GM23338 (cell line): ENCODE results near the gene TANGO6.

Source experiments
- CREB1 ChIP-seq: fragments of 250-450 bp; sonication (Bioruptor Pico); IDR thresholded peaks from 2 replicates; pipeline ENCODE4 v1.5.0; 2020; ENCODE audit warnings: low read depth, mild to moderate bottlenecking, moderate library complexity
- CTCF ChIP-seq, 2 experiments: fragments of 200-600 bp in 1 of 2; sonication (generic) in 1 of 2; conservative IDR thresholded peaks; 2 replicates each; pipeline versions ENCODE4 v1.5.1 to v1.6.1; 2016 to 2017; ENCODE audit warnings: antibody characterized with exemption in 2 of 2, low read depth in 2 of 2, mild to moderate bottlenecking in 2 of 2, moderate library complexity in 1 of 2
- EZH2 ChIP-seq: fragments of 200-600 bp; sonication (generic); IDR thresholded peaks from one replicate; pipeline ENCODE4 v1.8.0; 2017; ENCODE audit warnings: antibody characterized with exemption, mild to moderate bottlenecking, low read depth; ENCODE audit not compliant: unreplicated experiment
- EZH2phosphoT487 ChIP-seq: fragments of 200-600 bp; sonication (generic); IDR thresholded peaks from one replicate; pipeline ENCODE4 v1.8.1; 2018; ENCODE audit warnings: antibody characterized with exemption; ENCODE audit not compliant: unreplicated experiment
- JUNB ChIP-seq: IDR thresholded peaks from one replicate; pipeline ENCODE4 v1.6.1; 2016; ENCODE audit warnings: antibody characterized with exemption; ENCODE audit not compliant: unreplicated experiment
- POLR2AphosphoS5 ChIP-seq: IDR thresholded peaks from 2 replicates; pipeline ENCODE4 v1.6.1; 2016; ENCODE audit warnings: antibody characterized with exemption, low read depth
- REST ChIP-seq: IDR thresholded peaks from one replicate; pipeline ENCODE4 v1.6.1; 2018; ENCODE audit warnings: antibody characterized with exemption; ENCODE audit not compliant: unreplicated experiment

- TF ChIP-seq CTCF (conservative IDR thresholded peaks at IDR 0.05; ENCODE audit: low read depth in 2 of 2) (no peak), EZH2 (no peak), CREB1 (no peak), EZH2phosphoT487 (no peak), REST (no peak), POLR2AphosphoS5 (no peak), JUNB (no peak)
Observed at GRCh38 chr16:69093974-69094373, 250.6 kb downstream of the TANGO6 start.
